ENCODE results near the gene INF2. TPM values are rescaled to one million over a fixed set of nuclear protein-coding genes. Genes with fewer than 3 reads are reported as not detected.

Gene INF2
- total RNA-seq, 1 experiment from 2014 or later, result 70.8 TPM

GRCh38 chr14:104714681-104715080, 25.3 kb downstream of the INF2 start:
- Mint-ChIP-seq H3K9me3 (ENCODE audit: unreplicated experiment) (no peaks in the 10 kb centered on the region), H3K27me3 (ENCODE audit: insufficient read depth, unreplicated experiment) (no peaks in the 10 kb centered on the region), H3K36me3 (ENCODE audit: insufficient read depth, unreplicated experiment) (peaks cover 7% of the 10 kb centered on the region), H3K4me1 (ENCODE audit: low read depth, unreplicated experiment) (no peaks in the 10 kb centered on the region), H3K4me3 (ENCODE audit: unreplicated experiment) (no peak overlapping the region), H3K27ac (ENCODE audit: unreplicated experiment) (no peak overlapping the region)
- Histone ChIP-seq H3K36me3 (ENCODE audit: control insufficient read depth, insufficient read depth, low read length) (no peaks in the 10 kb centered on the region), H3K4me1 (no peaks in the 10 kb centered on the region), H3K27me3 (replicated peaks; ENCODE audit: control insufficient read depth, insufficient read depth, low read length) (no peaks in the 10 kb centered on the region), H3K9me3 (no peaks in the 10 kb centered on the region), H3K4me3 (ENCODE audit: low read depth, low read length) (no peak overlapping the region)
- BruUV-seq (replicated peaks), result no TSS peak
- TF ChIP-seq CTCF (IDR thresholded peaks at IDR 0.05; ENCODE audit: insufficient read depth in 1 of 2, low read depth in 1 of 2, low read length in 1 of 2, severe bottlenecking in 1 of 2, unreplicated experiment in 1 of 2), result no peak
- intact Hi-C loops (cut with micrococcal nuclease; ENCODE audit: unreplicated experiment), result no loop called here
- no peak for DNase-seq
- POLR2A ChIA-PET, result no interaction called here
- CTCF ChIA-PET, result no interaction called here

GRCh38 chr14:104715416-104715815, 26.0 kb downstream of the INF2 start:
- Mint-ChIP-seq H3K27ac (ENCODE audit: unreplicated experiment) (no peak overlapping the region), H3K36me3 (ENCODE audit: insufficient read depth, unreplicated experiment) (peaks cover 2% of the 10 kb centered on the region), H3K4me1 (ENCODE audit: low read depth, unreplicated experiment) (no peaks in the 10 kb centered on the region), H3K9me3 (ENCODE audit: unreplicated experiment) (no peaks in the 10 kb centered on the region), H3K27me3 (ENCODE audit: insufficient read depth, unreplicated experiment) (no peaks in the 10 kb centered on the region), H3K4me3 (ENCODE audit: unreplicated experiment) (no peak overlapping the region)
- DNase-seq, result no peak
- ChIA-PET CTCF (no interaction called here), POLR2A (no interaction called here)
- Histone ChIP-seq H3K36me3 (ENCODE audit: control insufficient read depth, insufficient read depth, low read length) (no peaks in the 10 kb centered on the region), H3K4me1 (no peaks in the 10 kb centered on the region), H3K27me3 (replicated peaks; ENCODE audit: control insufficient read depth, insufficient read depth, low read length) (no peaks in the 10 kb centered on the region), H3K9me3 (no peaks in the 10 kb centered on the region), H3K4me3 (ENCODE audit: low read depth, low read length) (no peak overlapping the region)
- TF ChIP-seq CTCF (IDR thresholded peaks at IDR 0.05; ENCODE audit: insufficient read depth in 1 of 2, low read depth in 1 of 2, low read length in 1 of 2, severe bottlenecking in 1 of 2, unreplicated experiment in 1 of 2), result no peak
- intact Hi-C loops (cut with micrococcal nuclease; ENCODE audit: unreplicated experiment), result no loop called here
- no TSS peak for BruUV-seq (replicated peaks)

- Mint-ChIP-seq H3K27me3 (ENCODE audit: insufficient read depth, unreplicated experiment) (no peaks in the 10 kb centered on the region), H3K4me3 (ENCODE audit: unreplicated experiment) (no peak overlapping the region), H3K27ac (ENCODE audit: unreplicated experiment) (no peak overlapping the region), H3K36me3 (ENCODE audit: insufficient read depth, unreplicated experiment) (no peaks in the 10 kb centered on the region), H3K9me3 (ENCODE audit: unreplicated experiment) (no peaks in the 10 kb centered on the region), H3K4me1 (ENCODE audit: low read depth, unreplicated experiment) (no peaks in the 10 kb centered on the region)
- H3K4me1 ChIP-seq, result no peaks in the 10 kb centered on the region
- TF ChIP-seq CTCF (IDR thresholded peaks at IDR 0.05; ENCODE audit: insufficient read depth in 1 of 2, low read depth in 1 of 2, low read length in 1 of 2, severe bottlenecking in 1 of 2, unreplicated experiment in 1 of 2), result no peak
- no peaks in the 10 kb centered on the region for H3K9me3 ChIP-seq
- intact Hi-C loops (cut with micrococcal nuclease; ENCODE audit: unreplicated experiment), result no loop called here
- POLR2A ChIA-PET, result no interaction called here
- BruUV-seq (replicated peaks), result no TSS peak
- H3K36me3 ChIP-seq (ENCODE audit: control insufficient read depth, insufficient read depth, low read length), result no peaks in the 10 kb centered on the region
- DNase-seq, result no peak
- no peaks in the 10 kb centered on the region for H3K27me3 ChIP-seq (replicated peaks; ENCODE audit: control insufficient read depth, insufficient read depth, low read length)
- no peak overlapping the region for H3K4me3 ChIP-seq (ENCODE audit: low read depth, low read length)
- CTCF ChIA-PET, result no interaction called here
Measured at GRCh38 chr14:104715871-104716270, 26.5 kb downstream of the INF2 start.
